Neutrophil (primary cell): ENCODE measurements around the gene ARL5C.
"Not testable (repeated sequence)": the region's sequence is repeated elsewhere in the genome, so short reads cannot be mapped to it uniquely, and the experiment has no call there.

ENCODE experiments used
- H3K27ac ChIP-seq: fragments of 200-600 bp; sonication (generic); 2 replicates; pipeline ENCODE4 v1.5.1; 2016; ENCODE audit warnings: mild to moderate bottlenecking, moderate library complexity
- H3K27me3 ChIP-seq: fragments of 200-600 bp; sonication (generic); 2 replicates; pipeline ENCODE4 v1.6.0; 2016; ENCODE audit warnings: mild to moderate bottlenecking
- H3K36me3 ChIP-seq: fragments of 200-600 bp; sonication (generic); 2 replicates; pipeline ENCODE4 v1.5.1; 2017
- H3K4me1 ChIP-seq, 2 experiments: fragments of 200-600 bp in 1 of 2; sonication (generic) in 1 of 2; 1 replicate in 1 of 2; 2 replicates in 1 of 2; pipeline versions ENCODE4 v1.5.1 to v1.6.1; 2013 to 2016; ENCODE audit warnings: low read depth in 1 of 2, low read length in 1 of 2, mild to moderate bottlenecking in 1 of 2, moderate library complexity in 1 of 2; ENCODE audit not compliant: control insufficient read depth in 1 of 2, insufficient read depth in 1 of 2
- H3K4me3 ChIP-seq, 2 experiments: fragments of 200-600 bp in 1 of 2; sonication (generic) in 1 of 2; 1 replicate in 1 of 2; 2 replicates in 1 of 2; pipeline ENCODE4 v1.5.1; 2013 to 2016; ENCODE audit warnings: low read depth in 1 of 2, low read length in 1 of 2, mild to moderate bottlenecking in 1 of 2, moderate library complexity in 1 of 2
- H3K9me3 ChIP-seq: fragments of 200-600 bp; sonication (generic); 2 replicates; pipeline ENCODE4 v1.5.1; 2016
- TF ChIP-seq, protein P1 (sequence below): fragments of 200-600 bp; sonication (generic); IDR thresholded peaks from 2 replicates; pipeline ENCODE4 v1.5.1; 2016; ENCODE audit warnings: antibody characterized with exemption

Gene ARL5C

GRCh38 chr17:39138431-39139160, 27.4 kb downstream of the ARL5C start:
- no peak overlapping the region for H3K27ac ChIP-seq
- TF ChIP-seq, protein P1, sequence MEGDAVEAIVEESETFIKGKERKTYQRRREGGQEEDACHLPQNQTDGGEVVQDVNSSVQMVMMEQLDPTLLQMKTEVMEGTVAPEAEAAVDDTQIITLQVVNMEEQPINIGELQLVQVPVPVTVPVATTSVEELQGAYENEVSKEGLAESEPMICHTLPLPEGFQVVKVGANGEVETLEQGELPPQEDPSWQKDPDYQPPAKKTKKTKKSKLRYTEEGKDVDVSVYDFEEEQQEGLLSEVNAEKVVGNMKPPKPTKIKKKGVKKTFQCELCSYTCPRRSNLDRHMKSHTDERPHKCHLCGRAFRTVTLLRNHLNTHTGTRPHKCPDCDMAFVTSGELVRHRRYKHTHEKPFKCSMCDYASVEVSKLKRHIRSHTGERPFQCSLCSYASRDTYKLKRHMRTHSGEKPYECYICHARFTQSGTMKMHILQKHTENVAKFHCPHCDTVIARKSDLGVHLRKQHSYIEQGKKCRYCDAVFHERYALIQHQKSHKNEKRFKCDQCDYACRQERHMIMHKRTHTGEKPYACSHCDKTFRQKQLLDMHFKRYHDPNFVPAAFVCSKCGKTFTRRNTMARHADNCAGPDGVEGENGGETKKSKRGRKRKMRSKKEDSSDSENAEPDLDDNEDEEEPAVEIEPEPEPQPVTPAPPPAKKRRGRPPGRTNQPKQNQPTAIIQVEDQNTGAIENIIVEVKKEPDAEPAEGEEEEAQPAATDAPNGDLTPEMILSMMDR, result no peak
- H3K27me3 ChIP-seq, result no peaks in the 10 kb centered on the region
- no peak overlapping the region for H3K4me3 ChIP-seq
- H3K4me1 ChIP-seq, result no peaks in the 10 kb centered on the region
- no peaks in the 10 kb centered on the region for H3K36me3 ChIP-seq
- H3K9me3 ChIP-seq, result no peaks in the 10 kb centered on the region

GRCh38 chr17:39134878-39135277, 31.1 kb downstream of the ARL5C start:
- H3K9me3 ChIP-seq, result no peaks in the 10 kb centered on the region
- no peaks in the 10 kb centered on the region for H3K36me3 ChIP-seq
- no peak overlapping the region for H3K27ac ChIP-seq
- TF ChIP-seq, protein P1, result no peak
- no peaks in the 10 kb centered on the region for H3K27me3 ChIP-seq
- H3K4me3 ChIP-seq, result no peak overlapping the region
- no peaks in the 10 kb centered on the region for H3K4me1 ChIP-seq

- Histone ChIP-seq H3K36me3 (no peaks in the 10 kb centered on the region), H3K27ac (no peak overlapping the region), H3K4me1 (no peaks in the 10 kb centered on the region), H3K9me3 (no peaks in the 10 kb centered on the region), H3K27me3 (no peaks in the 10 kb centered on the region), H3K4me3 (no peak overlapping the region)
- TF ChIP-seq, protein P1, result no peak
These were observed 33.8 kb downstream of the ARL5C start for GRCh38 chr17:39132192-39132610.

DNA sequence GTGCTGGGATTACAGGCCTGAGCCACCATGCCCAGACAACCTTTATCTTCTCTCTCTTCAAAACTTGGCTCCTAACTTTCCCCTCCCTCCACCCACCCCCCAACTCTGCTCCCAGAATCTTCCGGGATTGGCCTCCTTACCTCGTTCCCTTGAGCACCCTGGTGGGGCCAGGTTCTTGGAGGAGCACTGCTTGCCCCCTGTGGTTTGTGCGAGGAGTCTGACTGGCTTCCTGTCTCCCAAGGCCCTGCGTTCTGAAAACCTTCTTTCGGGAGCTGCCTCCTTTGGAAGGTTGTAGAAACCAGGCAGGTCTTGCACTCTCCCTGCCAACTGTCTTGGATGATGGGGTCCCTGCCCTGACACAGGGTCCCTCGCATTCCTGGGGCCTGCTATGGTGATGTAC, 34.3 kb downstream of the ARL5C start:
- Histone ChIP-seq H3K27ac (no peak overlapping the region), H3K4me1 (no peaks in the 10 kb centered on the region), H3K36me3 (no peaks in the 10 kb centered on the region), H3K4me3 (no peak overlapping the region), H3K9me3 (no peaks in the 10 kb centered on the region), H3K27me3 (no peaks in the 10 kb centered on the region)
- TF ChIP-seq, protein P1, result no peak

DNA sequence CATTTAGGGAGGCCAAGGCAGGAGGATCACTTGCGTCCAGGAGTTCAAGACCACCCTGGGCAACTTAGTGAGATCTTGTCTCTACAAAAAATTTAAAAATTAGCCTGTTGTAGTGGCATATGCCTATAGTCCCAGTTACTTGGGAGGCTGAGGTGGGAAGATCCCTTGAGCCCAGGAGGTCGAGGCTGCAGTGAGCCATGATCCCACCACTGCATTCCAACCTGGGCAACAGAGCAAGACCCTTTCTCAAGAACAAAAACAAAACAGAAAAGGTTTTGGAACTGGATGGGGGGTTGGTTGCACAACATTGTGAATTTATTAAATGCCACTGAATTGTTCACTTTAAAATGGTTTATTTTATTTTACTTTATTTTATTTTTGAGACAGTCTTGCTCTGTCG, 35.8 kb downstream of the ARL5C start:
- no peak overlapping the region for H3K27ac ChIP-seq
- H3K4me1 ChIP-seq, result no peaks in the 10 kb centered on the region
- TF ChIP-seq, protein P1, result no peak
- no peaks in the 10 kb centered on the region for H3K36me3 ChIP-seq
- no peaks in the 10 kb centered on the region for H3K27me3 ChIP-seq
- H3K4me3 ChIP-seq, result no peak overlapping the region
- no peaks in the 10 kb centered on the region for H3K9me3 ChIP-seq

DNA sequence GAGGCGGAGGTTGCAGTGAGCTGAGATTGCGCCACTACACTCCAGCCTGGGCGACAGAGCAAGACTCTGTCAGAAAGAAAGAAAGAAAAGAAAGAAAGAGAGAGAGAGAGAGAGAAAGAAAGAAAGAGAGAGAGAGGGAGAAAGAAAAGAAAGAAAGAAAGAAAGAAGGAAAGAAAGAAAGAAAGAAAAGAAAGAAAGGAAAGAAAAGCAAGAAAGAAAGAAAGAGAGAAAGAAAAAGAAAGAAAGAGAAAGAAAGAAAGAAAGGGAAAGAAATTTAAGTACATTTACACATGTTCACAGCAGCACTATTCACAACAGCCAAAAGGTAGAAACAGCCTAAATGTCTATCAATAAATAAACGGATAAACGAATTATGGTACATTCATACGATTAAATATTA, 36.4 kb downstream of the ARL5C start:
- not testable (repeated sequence) for H3K4me3 ChIP-seq, H3K4me1 ChIP-seq, H3K27me3 ChIP-seq, H3K9me3 ChIP-seq, H3K27ac ChIP-seq, H3K36me3 ChIP-seq
